ENCODE data around the gene TNIP2.

DNA sequence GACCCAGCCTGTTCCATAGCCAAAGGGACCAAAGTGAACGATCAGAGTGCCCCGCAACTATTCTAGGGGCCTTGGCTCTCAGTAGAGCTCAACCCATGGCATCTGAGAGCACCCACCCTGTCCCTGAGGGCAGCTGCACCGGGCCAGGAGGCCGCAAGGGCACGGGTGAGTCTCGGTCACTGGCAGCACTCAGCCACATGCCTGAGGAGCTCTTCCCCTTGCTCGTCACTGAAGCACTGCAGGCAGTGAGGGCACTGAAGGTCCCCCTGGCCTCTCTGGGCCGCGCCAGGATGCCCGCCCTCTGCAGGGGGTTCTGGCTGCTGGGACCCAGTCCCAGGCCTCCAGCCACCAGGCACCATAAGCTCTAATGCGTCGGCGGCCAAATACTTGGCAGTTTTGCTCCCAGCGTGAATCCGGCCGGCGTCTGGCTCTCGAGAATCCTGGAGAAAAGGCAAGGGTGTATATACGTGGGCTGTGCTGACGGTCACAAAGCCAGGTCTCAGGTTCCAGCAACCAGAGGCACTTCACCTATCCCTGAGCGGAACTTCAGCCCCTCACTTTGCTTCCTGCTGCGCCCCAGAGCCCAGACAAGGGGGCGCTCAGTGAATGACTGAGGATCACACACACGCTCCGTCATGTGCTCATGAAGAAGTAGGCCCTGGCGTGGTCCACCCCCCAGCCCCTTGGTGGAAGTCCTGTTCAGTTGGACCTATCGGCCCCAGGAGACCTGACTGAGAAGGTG lies 13.9 kb downstream of the TNIP2 start:
- TF ChIP-seq, protein P1, sequence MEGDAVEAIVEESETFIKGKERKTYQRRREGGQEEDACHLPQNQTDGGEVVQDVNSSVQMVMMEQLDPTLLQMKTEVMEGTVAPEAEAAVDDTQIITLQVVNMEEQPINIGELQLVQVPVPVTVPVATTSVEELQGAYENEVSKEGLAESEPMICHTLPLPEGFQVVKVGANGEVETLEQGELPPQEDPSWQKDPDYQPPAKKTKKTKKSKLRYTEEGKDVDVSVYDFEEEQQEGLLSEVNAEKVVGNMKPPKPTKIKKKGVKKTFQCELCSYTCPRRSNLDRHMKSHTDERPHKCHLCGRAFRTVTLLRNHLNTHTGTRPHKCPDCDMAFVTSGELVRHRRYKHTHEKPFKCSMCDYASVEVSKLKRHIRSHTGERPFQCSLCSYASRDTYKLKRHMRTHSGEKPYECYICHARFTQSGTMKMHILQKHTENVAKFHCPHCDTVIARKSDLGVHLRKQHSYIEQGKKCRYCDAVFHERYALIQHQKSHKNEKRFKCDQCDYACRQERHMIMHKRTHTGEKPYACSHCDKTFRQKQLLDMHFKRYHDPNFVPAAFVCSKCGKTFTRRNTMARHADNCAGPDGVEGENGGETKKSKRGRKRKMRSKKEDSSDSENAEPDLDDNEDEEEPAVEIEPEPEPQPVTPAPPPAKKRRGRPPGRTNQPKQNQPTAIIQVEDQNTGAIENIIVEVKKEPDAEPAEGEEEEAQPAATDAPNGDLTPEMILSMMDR (IDR thresholded peaks at IDR 0.05) = no peak
- TF ChIP-seq POLR2A (IDR thresholded peaks at IDR 0.05) = no peak
